GM19455 (cell line): ENCODE measurements around the gene CEMIP2.
"Not testable (repeated sequence)": the region's sequence is repeated elsewhere in the genome, so short reads cannot be mapped to it uniquely, and the experiment has no call there.

Source experiments
- ATAC-seq: cut with Tn5 transposase; IDR thresholded peaks from one replicate; pipeline ENCODE4 v1.9.1; 2021; ENCODE audit not compliant: unreplicated experiment

Gene CEMIP2

GRCh38 chr9:71680189-71680980, 87.9 kb downstream of the CEMIP2 start:
- no peak for ATAC-seq

GRCh38 chr9:71678999-71679398, 89.3 kb downstream of the CEMIP2 start:
- ATAC-seq: no peak

GRCh38 chr9:71677209-71677608, 91.1 kb downstream of the CEMIP2 start:
- no peak for ATAC-seq

GRCh38 chr9:71676460-71676859, 91.9 kb downstream of the CEMIP2 start:
- no peak for ATAC-seq

- ATAC-seq: no peak
These were observed 92.5 kb downstream of the CEMIP2 start for GRCh38 chr9:71675857-71676165.

- no peak for ATAC-seq
These were observed 93.0 kb downstream of the CEMIP2 start for GRCh38 chr9:71675105-71675856.

- no peak for ATAC-seq
These were observed 95.7 kb downstream of the CEMIP2 start for GRCh38 chr9:71672573-71672972.

GRCh38 chr9:71671289-71671688, 97.0 kb downstream of the CEMIP2 start:
- ATAC-seq: no peak

- ATAC-seq: no peak
These were observed 98.2 kb downstream of the CEMIP2 start for GRCh38 chr9:71670121-71670520.

- ATAC-seq: no peak
These were observed 98.9 kb downstream of the CEMIP2 start for GRCh38 chr9:71669284-71669995.

- no peak for ATAC-seq
These were observed 99.6 kb downstream of the CEMIP2 start for GRCh38 chr9:71668717-71669116.

GRCh38 chr9:71665247-71665646, 103.1 kb downstream of the CEMIP2 start:
- no peak for ATAC-seq

GRCh38 chr9:71664566-71664965, 103.7 kb downstream of the CEMIP2 start:
- no peak for ATAC-seq

- ATAC-seq: no peak
These were observed 104.3 kb downstream of the CEMIP2 start for GRCh38 chr9:71663931-71664459.

- ATAC-seq: no peak
These were observed 105.1 kb downstream of the CEMIP2 start for GRCh38 chr9:71663216-71663615.

- no peak for ATAC-seq
These were observed 106.2 kb downstream of the CEMIP2 start for GRCh38 chr9:71662082-71662481.

GRCh38 chr9:71657276-71657675, 111.0 kb downstream of the CEMIP2 start:
- not testable (repeated sequence) for ATAC-seq

- ATAC-seq: no peak
These were observed 111.8 kb downstream of the CEMIP2 start for GRCh38 chr9:71656496-71656895.

GRCh38 chr9:71655778-71656177, 112.5 kb downstream of the CEMIP2 start:
- ATAC-seq: no peak

GRCh38 chr9:71655141-71655540, 113.2 kb downstream of the CEMIP2 start:
- ATAC-seq: no peak

- no peak for ATAC-seq
These were observed 115.8 kb downstream of the CEMIP2 start for GRCh38 chr9:71652480-71652879.

- no peak for ATAC-seq
These were observed 119.9 kb downstream of the CEMIP2 start for GRCh38 chr9:71648453-71648852.
